Stimulated activated CD8-positive, alpha-beta memory T cell treated with anti-CD3 and anti-CD28 coated beads, Interleukin-7, amount 100 ng/mL, for 24 hours (primary cell): ENCODE data around the gene THSD8.
"Not testable (repeated sequence)": the region's sequence is repeated elsewhere in the genome, so short reads cannot be mapped to it uniquely, and the experiment has no call there.

Experiments
- DNase-seq: peaks from one replicate; pipeline ENCODE4 v3.0.0-alpha.2; 2020; ENCODE audit warnings: low read depth

The THSD8 gene

DNA sequence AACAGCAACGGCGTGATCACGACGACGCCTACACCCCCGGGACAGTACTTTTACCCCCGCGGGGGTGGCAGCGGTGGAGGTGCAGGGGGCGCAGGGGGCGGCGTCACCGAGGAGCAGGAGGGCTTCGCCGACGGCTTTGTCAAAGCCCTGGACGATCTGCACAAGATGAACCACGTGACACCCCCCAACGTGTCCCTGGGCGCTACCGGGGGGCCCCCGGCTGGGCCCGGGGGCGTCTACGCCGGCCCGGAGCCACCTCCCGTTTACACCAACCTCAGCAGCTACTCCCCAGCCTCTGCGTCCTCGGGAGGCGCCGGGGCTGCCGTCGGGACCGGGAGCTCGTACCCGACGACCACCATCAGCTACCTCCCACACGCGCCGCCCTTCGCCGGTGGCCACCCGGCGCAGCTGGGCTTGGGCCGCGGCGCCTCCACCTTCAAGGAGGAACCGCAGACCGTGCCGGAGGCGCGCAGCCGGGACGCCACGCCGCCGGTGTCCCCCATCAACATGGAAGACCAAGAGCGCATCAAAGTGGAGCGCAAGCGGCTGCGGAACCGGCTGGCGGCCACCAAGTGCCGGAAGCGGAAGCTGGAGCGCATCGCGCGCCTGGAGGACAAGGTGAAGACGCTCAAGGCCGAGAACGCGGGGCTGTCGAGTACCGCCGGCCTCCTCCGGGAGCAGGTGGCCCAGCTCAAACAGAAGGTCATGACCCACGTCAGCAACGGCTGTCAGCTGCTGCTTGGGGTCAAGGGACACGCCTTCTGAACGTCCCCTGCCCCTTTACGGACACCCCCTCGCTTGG lies 9.6 kb upstream of the THSD8 start:
- DNase-seq: no peak

DNA sequence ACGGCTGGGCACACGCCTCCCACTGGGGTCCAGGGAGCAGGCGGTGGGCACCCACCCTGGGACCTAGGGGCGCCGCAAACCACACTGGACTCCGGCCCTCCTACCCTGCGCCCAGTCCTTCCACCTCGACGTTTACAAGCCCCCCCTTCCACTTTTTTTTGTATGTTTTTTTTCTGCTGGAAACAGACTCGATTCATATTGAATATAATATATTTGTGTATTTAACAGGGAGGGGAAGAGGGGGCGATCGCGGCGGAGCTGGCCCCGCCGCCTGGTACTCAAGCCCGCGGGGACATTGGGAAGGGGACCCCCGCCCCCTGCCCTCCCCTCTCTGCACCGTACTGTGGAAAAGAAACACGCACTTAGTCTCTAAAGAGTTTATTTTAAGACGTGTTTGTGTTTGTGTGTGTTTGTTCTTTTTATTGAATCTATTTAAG lies 9.0 kb upstream of the THSD8 start:
- no peak for DNase-seq

GRCh38 chr19:12793290-12794195 lies 8.3 kb upstream of the THSD8 start:
- peak; percentile 81 for DNase-seq

DNA sequence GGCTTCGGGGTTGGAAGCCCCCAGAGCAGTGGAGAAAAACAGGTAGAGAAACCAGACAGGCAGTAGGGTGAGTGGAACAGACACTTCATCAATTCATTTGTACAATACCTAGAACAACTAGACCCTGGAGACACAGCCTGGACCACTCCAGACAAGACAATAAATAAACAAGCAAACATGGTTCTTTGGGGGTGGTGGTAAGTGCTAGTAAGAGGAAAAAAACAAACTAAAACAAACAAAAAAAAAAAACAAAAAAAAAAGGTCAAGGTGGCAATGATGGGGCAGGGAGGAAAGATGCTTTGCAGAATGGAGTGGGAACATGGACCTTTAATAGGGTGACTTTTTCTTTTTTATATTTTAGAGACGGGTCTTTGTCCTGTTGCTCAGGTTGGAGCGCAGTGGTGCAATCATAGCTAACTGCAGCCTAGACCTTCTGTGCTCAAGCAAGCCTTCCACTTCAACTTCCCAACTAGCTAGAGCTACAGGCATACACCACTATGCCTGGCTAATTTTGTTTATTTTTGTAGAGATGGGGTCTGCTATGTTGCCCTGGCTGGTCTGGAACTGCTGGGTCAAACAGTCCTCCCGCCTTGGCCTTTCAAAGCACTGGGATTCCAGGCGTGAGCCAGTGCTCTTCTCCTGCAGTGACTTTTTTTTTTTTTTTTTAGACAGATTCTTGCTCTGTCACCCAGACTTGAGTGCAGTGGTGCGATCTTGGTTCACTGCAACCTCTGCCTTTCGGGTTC lies 7.5 kb upstream of the THSD8 start:
- no peak for DNase-seq

DNA sequence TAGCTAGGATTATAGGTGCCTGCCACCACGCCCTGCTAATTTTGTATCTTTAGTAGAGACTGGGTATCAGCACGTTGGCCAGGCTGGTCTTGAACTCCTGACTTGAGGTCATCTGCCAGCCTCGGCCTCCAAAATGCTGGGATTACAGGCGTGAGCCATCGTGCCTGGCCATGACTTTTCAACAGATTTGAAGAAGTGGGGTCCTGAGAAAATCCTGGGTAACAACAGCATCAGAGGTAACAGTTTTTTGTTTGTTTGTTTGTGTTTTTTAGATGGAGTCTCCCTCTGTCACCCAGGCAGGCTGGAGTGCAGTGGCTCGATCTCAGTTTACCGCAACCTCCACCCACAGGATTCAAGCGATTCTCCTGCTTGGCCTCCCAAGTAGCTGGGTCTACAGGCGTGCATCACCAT lies 6.9 kb upstream of the THSD8 start:
- no peak for DNase-seq

- no peak for DNase-seq
Observed at GRCh38 chr19:12796146-12797071, 5.5 kb upstream of the THSD8 start.

DNA sequence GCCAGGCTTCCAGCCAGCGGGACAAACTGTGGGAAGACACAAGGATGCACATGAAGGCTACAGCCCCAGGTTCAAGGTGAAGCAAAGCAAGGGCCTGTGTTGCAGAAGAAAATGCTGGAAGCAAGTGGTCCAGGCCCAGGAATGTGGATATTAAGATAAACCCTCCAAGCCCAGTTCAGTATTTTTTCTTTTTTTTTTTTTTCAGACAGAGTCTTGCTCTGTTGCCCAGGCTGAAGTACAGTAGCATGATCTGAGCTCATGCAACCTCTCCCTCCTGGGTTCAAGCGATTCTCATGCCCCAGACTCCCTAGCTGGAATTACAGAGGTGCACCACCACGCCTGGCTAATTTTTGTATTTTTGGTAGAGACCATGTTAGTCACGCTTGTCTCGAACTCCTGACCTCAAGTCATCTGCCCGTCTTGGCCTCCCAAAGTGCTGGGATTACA lies 4.7 kb upstream of the THSD8 start:
- no peak for DNase-seq

DNA sequence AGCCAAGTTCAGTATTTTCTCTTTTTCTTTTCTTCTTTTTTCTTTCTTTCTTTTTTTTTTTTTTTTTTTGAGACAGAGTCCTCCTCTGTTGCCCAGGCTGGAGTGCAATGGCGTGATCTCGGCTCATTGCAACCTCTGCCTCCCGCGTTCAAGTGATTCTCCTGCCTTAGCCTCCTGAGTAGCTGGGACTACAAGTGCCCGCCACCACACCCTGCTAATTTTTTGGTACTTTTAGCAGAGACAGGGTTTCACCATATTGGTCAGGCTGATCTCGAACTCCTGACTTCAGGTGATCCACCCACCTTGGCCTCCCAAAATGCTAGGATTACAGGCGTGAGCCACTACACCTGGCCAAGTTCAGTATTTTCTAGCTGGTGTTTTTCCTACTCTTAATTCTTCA lies 4.3 kb upstream of the THSD8 start:
- not testable (repeated sequence) for DNase-seq

GRCh38 chr19:12799742-12800465 lies 2.0 kb upstream of the THSD8 start:
- no peak for DNase-seq

DNA sequence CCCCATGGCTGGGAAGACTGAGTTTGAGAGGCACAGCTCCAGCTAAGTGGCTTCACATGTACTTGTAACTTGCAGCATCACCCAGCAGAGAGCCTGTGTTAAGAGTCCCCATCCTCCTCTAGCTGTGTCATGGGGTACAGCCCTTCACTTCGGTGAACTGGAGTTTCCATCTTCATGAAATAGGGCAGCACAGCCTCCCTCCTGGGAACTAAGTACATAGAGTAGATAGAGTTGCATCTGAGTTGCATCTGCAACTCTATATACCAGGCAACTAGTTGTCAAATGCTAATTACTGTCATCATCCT lies 1.5 kb upstream of the THSD8 start:
- DNase-seq: no peak

GRCh38 chr19:12800923-12801465 lies 875 bp upstream of the THSD8 start:
- no peak for DNase-seq

DNA sequence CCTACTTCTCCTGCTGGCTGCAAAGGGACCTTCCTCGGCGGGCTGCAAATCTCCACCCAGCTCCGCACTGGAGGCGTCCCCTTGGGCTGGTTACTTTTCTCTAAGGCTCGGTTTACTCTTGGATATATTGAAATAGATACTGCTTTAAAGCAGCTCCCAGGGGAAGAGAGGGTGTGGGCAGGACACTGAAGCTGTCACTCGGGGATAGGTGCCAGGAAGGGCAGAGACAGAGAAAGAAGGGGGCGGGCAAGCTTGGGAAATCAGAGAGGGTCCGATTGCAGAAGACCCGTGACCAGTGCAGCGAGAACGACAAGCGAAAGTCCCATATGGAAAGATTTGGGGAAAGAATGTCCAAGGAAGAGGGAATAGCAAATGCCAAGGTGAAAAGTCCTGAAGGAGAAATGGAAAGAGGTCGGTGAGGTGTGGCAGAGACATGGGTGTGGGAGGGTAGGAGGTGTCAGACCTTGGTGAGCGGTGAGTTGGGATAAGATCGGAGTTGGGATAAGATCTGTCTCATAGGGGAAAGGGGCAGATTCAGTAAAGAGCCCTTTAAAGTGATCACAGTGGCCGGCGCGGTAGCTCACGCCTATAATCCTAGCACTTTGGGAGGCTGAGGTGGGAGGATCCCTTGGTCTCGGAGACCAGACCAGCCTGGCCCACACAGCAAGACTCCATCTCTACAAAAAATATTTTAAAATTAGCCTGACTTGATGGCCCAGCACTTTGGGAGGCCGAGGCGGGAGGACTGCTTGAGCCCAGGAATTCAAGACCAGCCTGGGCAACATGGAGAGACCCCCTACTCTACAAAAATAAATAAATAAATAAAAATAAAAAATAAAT lies 618 bp downstream of the THSD8 start:
- DNase-seq: no peak

DNA sequence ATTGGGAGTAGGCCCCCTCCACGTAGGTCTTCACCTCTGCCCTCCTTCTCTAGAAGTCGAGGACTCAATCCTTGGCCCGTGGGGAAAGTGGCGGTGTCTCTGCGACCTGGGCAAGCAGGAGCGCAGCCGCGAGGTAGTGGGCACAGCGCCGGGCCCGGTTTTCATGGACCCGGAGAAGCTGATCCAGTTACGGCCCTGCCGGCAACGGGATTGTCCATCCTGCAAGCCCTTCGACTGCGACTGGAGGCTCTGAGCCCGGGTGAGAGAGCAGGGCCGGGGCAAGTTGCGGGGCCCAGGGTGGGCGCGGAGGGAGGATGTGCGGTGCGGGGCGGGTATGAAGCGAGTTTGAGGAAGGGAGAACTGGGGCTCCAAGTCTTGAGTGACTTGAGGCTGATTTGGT lies 2.2 kb downstream of the THSD8 start:
- no peak for DNase-seq

DNA sequence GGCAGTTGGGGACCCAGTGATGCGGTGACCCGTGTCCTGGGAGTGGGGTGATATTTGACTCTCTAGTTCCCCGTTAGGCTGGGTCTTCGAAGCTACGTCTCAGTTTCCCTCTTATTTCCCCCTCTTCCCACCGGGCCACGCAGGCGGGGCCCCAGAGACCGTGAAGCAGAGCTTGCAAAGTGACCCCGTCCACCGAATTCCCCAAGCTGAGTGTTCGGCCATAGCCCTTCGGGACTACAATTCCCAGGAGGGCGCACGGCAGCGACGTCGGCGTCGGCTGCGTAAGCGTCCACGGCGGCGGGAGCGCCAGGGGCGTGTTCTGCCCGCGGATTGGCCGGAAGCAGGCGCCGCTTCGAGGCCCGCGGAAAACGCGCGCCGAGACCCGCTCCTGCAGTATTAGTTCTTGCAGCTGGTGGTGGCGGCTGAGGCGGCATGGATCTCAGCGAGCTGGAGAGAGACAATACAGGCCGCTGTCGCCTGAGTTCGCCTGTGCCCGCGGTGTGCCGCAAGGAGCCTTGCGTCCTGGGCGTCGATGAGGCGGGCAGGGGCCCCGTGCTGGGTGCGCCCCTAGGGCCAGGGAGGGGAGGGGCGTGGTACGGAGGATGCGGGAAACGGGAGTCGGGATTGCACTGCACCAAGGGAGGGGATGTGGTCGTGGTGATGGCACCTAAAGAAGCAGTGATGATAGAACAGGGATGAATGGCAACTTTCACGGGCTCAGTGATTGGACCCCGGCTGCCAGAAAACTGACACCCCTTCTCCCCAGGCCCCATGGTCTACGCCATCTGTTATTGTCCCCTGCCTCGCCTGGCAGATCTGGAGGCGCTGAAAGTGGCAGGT lies 4.6 kb downstream of the THSD8 start, which contains the start of gene RNASEH2A:
Gene RNASEH2A, plus strand, starts transcription at position 343 of the 840 bp plus-strand sequence. Its CDS starts 90 bp downstream, at position 433.
- no peak for DNase-seq

DNA sequence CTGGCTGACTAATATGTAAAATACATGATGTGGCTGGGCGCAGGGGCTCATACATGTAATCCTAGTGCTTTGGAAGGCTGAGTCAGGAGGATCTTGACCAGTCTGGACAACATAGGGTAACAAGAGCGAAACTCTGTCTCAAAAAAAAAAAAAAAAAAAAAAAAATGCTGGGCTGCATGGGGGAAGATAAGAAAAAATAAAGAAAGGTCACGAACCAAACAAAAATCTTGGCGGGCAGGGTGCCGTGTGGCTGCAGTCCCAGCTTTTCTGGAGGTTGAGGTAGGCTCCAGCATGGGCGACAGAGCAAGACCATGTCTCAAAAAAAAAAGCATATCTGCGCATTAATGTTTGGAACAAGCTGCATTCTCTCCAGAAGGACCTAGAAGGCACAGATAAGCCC lies 13.2 kb downstream of the THSD8 start:
- DNase-seq: no peak

DNA sequence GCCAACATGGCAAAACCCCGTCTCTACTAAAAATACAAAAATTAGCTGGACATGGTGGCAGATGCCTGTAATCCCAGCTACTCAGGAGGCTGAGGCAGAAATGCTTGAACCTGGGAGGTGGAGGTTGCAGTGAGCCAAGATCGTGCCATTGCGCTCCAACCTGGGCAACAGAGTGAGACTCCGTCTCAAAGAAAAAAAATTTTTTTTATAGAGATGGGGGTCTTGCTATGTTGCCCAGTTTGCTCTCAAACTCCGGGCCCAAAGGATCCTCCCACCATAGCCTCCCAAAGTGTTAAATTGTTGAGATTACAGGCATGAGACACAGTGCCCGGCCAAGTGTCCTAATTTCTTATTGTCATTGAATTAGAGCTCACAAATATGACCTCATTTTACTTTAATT lies 15.3 kb downstream of the THSD8 start:
- DNase-seq: not testable (repeated sequence)

DNA sequence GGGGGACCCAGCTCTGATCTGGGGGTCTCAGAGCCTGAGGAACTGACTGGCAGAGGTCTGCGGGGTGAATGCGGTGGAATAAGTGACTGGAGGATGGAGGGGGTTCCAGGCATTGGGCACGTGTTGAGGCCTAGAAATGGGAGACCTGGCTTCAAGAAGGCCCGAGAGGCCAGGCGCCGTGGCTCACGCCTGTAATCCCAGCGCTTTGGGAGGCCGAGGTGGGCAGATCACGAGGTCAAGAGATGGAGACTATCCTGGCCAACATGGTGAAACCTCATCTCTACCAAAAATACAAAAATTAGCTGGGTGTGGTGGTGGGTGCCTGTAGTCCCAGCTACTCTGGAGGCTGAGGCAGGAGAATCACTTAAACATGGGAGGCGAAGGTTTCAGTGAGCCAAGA lies 15.9 kb downstream of the THSD8 start:
- DNase-seq: not testable (repeated sequence)

GRCh38 chr19:12821761-12822160 lies 19.9 kb downstream of the THSD8 start:
- DNase-seq: no peak
